ENCODE measurements around the gene ATP2B2.
"Not testable (repeated sequence)": the region's sequence is repeated elsewhere in the genome, so short reads cannot be mapped to it uniquely, and the experiment has no call there.

The ATP2B2 gene

DNA sequence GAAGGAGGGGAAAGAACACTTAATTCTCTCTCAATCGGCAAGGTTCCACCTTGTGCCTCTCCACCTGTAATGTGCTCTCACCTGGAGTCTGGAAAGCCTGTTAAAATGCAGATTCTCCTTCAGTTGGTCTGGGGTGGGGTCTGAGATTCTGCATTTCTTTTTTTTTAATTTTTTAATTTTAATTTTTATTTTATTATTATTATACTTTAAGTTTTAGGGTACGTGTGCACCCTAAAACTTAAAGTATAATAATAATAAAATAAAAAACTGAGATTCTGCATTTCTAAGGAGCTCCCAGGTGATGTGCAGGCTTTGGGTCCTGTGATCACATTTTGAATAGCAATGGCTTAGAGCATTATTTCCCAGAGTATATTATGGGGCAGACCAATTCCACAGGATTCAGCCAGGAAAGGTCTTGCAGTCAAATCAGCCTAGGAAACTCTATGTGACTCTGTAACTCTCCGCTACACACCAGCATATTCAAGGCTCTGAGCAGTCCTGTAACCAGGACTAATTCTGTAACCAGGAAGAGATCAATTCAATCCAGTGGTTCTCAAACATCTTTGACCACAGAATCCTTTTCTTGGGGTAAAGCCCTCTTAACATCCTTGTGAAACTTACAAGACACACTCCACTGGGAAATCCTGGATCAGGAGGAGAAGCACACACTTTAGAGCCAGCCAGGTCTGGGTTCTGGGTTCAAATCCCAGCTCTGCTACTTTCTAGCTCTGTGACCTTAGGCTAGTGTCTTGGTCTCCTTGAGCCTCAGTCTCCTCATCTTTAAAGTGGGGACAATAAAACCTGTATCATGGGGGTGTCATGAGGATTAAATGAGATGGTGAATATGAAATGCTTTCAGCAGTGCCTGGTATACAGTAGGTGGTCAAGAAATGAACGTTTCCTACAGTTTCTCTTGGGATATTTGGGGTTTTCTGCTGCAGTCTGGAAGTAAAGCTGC lies 122.2 kb downstream of the ATP2B2 start:
- DNase-seq (ENCODE audit: low read depth): no peak

GRCh38 chr3:10382445-10382844 lies 122.9 kb downstream of the ATP2B2 start:
- DNase-seq (ENCODE audit: low read depth): not testable (repeated sequence)

DNA sequence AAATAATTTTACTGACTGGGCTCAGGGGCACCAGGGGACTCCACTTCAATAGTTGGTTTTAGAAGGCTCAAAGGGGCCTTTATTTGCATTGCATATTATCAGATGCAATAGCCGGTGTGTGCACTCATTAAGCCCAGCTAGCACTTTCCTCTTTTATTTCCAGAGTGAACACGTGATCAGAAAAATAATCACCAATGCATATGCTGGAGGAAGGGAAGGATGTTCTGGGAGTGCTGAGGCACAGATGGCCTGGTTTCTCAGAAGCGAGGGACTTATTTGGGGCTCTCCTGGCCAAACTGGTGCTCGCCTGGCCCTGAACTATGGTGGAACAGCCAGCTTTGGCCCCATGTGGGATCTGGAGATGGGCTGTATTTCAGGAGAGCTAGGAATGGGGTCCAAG lies 124.0 kb downstream of the ATP2B2 start:
- no peak for DNase-seq (ENCODE audit: low read depth)

DNA sequence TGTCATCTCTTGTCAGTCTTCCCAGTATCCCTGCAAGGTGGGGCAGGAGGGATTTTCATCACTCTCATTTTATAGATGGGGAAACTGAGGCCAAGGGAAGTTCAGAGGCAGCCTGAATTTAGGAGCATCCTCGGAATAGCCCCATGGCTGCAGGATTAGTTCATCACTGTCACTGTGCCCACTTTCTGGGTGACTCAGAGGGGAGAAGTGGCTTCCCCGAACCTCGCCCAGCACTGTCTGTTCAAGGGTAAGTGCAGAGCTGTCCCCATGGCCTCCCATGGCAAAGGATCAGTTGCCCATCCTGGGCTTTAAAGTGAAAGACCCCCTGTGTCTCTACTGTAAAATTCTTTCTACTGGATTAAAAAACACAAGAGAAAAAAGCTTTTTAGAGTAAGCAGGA lies 124.5 kb downstream of the ATP2B2 start:
- DNase-seq (ENCODE audit: low read depth): peak; percentile 56

- DNase-seq (ENCODE audit: low read depth): no peak
Observed at GRCh38 chr3:10379961-10380360, 125.4 kb downstream of the ATP2B2 start.

GRCh38 chr3:10379161-10379560 lies 126.2 kb downstream of the ATP2B2 start:
- DNase-seq (ENCODE audit: low read depth): no peak

- DNase-seq (ENCODE audit: low read depth): no peak
Observed at GRCh38 chr3:10378742-10379141, 126.6 kb downstream of the ATP2B2 start.

- no peak for DNase-seq (ENCODE audit: low read depth)
Observed at GRCh38 chr3:10378246-10378645, 127.1 kb downstream of the ATP2B2 start.

DNA sequence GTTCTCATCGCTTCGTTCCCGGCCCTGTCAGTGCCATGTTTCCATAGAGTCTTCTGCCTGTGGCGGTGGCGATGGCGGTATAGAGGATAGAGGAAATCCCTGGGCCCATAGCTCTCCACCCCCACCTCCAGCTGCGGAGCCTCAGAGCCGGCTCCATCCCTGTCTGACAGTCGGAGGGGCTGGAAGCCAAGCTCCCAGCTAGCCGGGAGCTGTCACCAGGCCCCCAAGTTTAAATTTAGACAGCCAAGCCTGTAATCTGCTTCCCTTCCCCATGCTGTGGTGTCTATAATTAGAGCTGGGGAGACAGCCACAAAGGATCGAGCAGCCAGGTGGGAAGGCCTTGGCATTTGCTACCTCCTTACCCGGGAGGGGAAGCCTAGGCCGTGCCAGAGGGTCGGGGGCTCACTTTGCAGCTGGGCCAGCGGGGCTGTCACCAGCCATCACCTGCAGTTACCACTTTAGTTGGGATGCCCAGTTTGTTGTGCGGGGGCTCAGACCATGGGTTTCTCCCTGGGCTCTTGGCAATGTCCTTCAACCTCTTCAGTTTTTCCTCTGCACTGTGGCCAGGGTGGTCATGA lies 128.1 kb downstream of the ATP2B2 start:
- no peak for DNase-seq (ENCODE audit: low read depth)

- no peak for DNase-seq (ENCODE audit: low read depth)
Observed at GRCh38 chr3:10376353-10376752, 129.0 kb downstream of the ATP2B2 start.

GRCh38 chr3:10375296-10376053 lies 129.9 kb downstream of the ATP2B2 start:
- no peak for DNase-seq (ENCODE audit: low read depth)

GRCh38 chr3:10374311-10374710 lies 131.1 kb downstream of the ATP2B2 start:
- DNase-seq (ENCODE audit: low read depth): no peak

GRCh38 chr3:10373686-10374261 lies 131.6 kb downstream of the ATP2B2 start:
- peak; percentile 84 for DNase-seq (ENCODE audit: low read depth)

DNA sequence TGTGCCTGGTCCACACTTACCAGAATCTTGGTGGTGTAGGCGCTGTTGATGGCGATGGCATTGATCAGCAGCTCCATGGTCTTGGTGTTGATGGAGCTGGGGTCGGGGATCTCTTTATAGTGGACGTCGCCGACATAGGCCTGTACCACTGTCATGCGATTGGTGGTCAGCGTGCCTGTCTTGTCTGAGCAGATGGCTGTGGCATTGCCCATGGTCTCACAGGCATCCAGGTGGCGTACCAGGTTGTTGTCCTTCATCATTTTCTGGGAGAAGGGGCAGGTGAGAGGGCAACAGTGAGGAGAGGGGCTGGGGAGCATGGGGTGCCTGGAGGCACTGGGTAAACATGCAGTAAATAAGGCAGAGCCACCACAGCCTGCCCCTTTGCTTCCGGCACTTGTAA lies 133.6 kb downstream of the ATP2B2 start:
- DNase-seq (ENCODE audit: low read depth): no peak

GRCh38 chr3:10371167-10371566 lies 134.2 kb downstream of the ATP2B2 start:
- DNase-seq (ENCODE audit: low read depth): no peak

DNA sequence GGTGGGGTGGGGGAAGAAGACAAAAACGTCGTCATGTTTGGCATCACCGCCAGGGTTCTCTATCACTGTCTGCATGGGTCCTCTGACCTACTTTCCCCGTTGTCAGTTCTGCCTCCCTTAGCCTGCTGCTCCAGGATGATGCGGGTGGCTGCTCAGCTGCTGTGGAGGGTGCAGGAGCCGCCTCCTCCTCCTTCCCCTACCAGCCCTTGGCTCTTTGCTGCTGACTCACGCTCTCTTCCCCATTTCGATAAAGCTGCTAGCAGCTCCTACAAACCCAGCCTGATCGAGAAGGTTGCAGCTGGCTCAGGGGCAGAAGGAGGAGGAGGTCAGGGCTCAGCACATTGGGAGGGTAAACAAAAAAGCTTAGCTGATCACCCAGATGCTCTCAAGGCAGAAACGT lies 135.0 kb downstream of the ATP2B2 start:
- DNase-seq (ENCODE audit: low read depth): peak; percentile 72

DNA sequence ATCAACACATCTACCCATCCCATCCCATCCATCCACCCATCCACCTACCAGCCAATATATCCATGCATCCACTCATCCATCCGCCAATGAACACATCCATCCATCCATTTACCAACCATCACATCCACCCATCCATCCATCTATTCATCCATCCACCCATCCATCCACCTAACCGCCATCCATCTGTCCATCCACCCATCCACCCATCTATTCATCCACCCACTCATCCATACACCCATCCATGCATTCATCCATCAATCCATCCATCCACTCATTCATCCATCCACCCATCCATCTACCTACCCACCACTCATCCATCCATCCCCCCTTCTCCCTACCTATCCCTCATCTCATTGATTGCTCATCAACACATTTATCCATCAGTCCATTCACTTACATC lies 136.9 kb downstream of the ATP2B2 start:
- no peak for DNase-seq (ENCODE audit: low read depth)

DNA sequence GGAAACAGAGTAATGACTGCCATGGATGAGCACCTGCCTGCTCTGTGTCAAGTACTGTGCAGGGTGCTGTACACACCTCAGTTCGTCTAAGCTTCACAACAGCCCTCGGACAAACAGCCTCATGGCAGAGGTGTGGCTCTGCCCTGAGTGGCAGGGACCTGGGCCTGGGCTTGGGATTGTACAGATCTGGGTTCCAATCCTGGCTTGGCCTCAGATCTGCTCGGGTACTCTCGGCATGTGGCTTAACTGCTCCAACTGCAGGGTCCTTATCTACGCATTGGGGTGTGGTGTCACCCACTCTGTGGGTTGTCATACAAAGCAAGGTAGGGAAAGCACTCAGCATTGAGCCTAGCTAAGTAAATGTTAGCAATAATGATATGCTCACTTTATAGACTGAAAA lies 137.9 kb downstream of the ATP2B2 start:
- DNase-seq (ENCODE audit: low read depth): no peak

GRCh38 chr3:10366651-10367101 lies 138.7 kb downstream of the ATP2B2 start:
- DNase-seq (ENCODE audit: low read depth): peak; percentile 99

GRCh38 chr3:10365791-10366190 lies 139.6 kb downstream of the ATP2B2 start:
- peak; percentile 25 for DNase-seq (ENCODE audit: low read depth)

GRCh38 chr3:10365316-10365715 lies 140.1 kb downstream of the ATP2B2 start:
- no peak for DNase-seq (ENCODE audit: low read depth)

DNA sequence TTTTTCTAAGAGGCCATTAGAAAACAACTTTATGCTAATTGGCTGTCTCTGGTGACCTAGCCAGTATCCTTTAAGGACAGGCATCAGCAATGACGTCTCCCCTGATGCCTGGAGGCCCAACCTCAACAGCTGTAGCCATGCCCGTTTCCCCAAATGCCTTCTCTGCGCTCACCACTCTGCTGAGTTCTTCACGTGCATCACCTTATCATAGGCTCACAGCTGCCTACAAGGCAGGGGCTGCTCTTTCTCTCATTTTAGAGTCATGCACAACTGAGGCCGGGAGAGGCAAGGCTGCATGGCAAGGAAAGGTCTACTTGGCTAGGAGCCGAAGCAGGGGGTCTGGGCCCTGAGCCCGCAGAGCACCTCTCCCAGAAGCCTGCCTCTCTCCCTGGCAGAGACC lies 140.6 kb downstream of the ATP2B2 start:
- no peak for DNase-seq (ENCODE audit: low read depth)
